ENCODE data around the gene RNF141.

The RNF141 gene

DNA sequence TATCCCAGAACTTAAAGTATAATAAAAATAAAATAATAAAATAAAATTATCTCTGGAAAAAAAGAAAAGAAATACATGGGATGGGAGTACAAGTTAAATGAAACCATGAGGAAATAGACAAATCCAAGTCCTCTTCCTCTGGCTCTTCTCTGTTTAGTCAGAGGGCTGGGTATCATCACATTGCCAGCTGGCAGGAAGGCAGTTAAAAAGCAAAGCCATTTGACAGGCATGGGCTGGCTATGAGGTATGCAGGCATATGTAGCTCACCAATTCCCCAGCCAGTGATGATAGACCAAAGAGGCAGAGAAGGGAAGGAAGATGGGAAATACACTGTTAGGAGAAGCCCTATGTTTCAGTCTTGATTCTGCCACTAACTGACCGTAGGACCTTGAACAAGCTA is 21.0 kb upstream of the RNF141 start:
- no peak for TF ChIP-seq ZFX (IDR thresholded peaks at IDR 0.05; ENCODE audit: borderline replicate concordance)
- TF ChIP-seq, protein P1, sequence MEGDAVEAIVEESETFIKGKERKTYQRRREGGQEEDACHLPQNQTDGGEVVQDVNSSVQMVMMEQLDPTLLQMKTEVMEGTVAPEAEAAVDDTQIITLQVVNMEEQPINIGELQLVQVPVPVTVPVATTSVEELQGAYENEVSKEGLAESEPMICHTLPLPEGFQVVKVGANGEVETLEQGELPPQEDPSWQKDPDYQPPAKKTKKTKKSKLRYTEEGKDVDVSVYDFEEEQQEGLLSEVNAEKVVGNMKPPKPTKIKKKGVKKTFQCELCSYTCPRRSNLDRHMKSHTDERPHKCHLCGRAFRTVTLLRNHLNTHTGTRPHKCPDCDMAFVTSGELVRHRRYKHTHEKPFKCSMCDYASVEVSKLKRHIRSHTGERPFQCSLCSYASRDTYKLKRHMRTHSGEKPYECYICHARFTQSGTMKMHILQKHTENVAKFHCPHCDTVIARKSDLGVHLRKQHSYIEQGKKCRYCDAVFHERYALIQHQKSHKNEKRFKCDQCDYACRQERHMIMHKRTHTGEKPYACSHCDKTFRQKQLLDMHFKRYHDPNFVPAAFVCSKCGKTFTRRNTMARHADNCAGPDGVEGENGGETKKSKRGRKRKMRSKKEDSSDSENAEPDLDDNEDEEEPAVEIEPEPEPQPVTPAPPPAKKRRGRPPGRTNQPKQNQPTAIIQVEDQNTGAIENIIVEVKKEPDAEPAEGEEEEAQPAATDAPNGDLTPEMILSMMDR (IDR thresholded peaks at IDR 0.05): no peak
- no peak overlapping the region for H3K27ac ChIP-seq

DNA sequence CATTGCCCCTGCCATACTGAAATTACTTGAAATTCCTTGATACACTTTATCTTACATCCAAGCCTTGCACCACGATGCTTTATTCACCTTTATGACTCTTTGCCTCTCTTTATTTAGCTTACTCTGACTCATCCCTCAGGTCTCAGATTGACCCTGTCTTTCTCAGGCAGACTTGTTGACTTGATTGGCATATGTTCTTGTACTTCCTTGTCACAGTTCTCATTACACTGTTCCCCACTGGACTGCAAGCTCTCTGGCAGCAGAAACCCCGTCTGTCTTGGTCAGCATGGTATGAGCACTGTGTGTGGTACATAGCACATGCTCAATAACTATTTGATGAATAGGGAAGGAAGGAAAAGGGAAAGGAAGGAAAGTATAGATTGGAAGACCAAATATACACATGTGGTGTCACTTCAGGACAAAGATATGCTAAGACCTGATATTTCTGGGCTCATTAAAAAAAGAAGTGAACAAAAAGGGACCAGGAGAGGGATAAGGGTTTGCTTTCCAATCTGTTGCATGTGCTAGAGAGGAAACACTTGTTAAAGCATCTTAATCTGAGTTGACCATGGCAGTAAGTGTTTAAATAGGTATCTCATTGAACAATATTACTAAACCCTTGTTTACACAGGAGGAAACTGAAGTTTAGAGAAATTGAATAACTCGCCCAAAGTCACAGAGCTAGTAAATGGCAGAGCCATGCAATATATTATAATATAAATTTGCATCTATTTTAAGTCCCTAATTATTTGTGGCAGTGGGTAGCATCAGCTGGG is 20.2 kb upstream of the RNF141 start:
- H3K27ac ChIP-seq: no peak overlapping the region
- TF ChIP-seq, protein P1 (IDR thresholded peaks at IDR 0.05): no peak
- no peak for TF ChIP-seq ZFX (IDR thresholded peaks at IDR 0.05; ENCODE audit: borderline replicate concordance)

DNA sequence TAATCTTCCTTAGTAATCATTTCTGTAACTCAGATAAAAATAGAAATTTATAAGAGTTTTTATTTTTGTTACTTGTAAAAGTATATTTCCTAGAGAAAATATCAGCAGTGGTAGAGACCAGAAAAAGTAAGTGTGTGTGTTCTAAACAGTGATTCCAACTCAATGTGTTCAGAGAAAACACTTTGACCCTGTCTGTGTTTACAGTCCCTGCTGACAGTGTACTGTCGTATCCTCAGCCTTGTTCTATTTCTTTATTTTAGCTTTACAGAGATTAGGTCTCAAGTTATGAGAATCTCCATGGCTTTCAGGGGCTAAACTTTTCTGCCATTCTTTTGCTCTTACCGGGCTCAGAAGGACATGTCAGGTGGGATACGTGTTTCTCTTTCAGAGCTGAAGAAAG is 17.3 kb upstream of the RNF141 start:
- H3K27ac ChIP-seq: no peak overlapping the region
- TF ChIP-seq ZFX (IDR thresholded peaks at IDR 0.05; ENCODE audit: borderline replicate concordance): no peak
- TF ChIP-seq, protein P1 (IDR thresholded peaks at IDR 0.05): no peak

DNA sequence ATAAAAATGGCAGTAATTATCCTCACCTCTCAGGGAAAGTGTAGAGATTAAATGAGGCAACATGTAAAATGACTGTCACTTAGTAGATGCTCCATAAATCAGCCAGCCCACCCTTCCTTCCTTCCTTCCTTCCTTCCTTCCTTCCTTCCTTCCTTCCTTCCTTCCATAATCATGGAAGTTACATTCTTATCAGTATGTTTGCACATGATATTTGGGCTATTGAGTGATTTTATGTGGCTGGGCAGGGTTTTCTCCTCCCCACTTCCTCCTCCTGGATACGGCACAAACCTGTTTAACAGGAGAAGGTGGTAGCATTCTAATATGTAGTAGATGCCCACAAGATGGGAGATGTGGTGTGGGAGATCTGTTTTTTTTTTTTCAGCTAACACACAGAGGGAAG is 15.6 kb upstream of the RNF141 start:
- TF ChIP-seq, protein P1 (IDR thresholded peaks at IDR 0.05): no peak
- TF ChIP-seq ZFX (IDR thresholded peaks at IDR 0.05; ENCODE audit: borderline replicate concordance): no peak
- H3K27ac ChIP-seq: no peak overlapping the region

DNA sequence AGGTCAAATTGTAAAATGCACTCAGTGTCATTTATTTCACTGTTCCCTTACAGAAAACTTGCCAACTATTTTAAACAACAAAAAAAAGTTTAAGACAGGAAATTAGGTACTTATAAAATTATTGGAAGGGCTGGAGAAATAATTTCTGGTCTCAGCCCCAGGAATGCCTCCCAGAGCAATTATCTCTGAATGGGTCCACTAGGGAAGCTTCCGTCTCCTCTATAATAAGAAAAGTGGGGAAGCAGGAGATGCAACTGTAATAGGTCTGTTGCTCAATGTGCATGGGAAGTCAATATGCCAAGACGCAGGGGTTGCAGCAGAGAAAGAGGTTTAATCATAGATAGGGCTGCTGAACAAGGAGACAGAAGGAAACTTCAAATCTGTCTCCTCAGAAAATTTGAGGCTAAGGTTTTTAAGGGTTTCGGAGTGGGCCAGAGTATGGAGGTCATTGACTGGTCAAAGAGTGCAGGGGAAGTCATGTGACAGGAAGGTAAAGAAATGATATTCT is 10.9 kb upstream of the RNF141 start:
- TF ChIP-seq, protein P1 (IDR thresholded peaks at IDR 0.05): no peak
- TF ChIP-seq ZFX (IDR thresholded peaks at IDR 0.05; ENCODE audit: borderline replicate concordance): no peak
- H3K27ac ChIP-seq: no peak overlapping the region

DNA sequence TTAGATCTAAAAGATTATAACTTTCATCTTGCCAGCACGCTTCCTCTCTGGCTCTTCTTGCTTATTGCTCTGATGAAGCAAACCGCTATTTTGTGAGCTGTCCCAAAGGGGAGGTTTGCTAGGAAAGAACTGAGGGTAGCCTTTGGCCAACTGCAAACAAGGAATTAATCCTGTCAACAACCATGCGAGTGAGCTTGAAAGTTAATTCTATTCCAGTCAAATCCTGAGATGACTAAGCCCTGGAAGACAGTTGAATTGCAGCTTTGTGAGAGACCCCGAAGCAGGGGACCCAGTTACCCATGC is 10.3 kb upstream of the RNF141 start:
- TF ChIP-seq, protein P1 (IDR thresholded peaks at IDR 0.05): no peak
- TF ChIP-seq ZFX (IDR thresholded peaks at IDR 0.05; ENCODE audit: borderline replicate concordance): no peak
- H3K27ac ChIP-seq: no peak overlapping the region

DNA sequence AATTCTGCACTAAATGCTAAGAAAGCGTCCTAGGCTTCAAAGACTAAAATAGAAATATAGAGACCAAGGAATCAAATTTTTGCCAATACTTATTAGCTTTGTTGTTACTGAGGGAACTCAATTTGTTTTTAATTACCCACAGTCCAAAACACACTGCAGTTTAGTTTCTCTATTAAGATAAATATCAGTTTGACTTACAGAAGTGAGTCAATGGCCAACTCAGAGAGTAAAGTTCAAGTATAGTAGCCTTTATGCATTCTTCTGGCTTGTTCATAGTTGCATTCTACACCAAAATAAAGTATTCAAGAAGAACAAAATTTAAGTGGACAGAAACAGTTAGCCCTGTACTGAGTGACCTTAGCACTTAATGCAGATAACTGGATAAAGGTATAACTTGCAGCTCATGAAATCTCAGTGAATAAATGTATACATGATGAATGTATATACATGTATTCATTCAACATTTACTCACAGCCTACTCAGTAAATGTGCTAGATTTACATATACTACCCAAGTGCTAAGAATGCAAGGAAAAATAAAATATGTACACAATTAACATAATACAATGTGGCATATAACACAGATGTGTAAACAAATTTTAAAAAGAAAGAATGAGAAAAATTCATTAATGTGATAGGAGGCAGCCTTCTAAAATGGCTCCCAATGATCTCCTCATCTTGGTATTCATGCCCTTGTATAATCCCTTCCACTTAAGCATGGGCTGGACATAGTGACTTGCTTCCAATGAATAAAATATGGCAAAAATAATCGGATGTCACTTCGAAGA is 9.7 kb upstream of the RNF141 start:
- TF ChIP-seq, protein P1 (IDR thresholded peaks at IDR 0.05): no peak
- TF ChIP-seq ZFX (IDR thresholded peaks at IDR 0.05; ENCODE audit: borderline replicate concordance): no peak
- no peak overlapping the region for H3K27ac ChIP-seq
